AML-193 (cell line): ENCODE data around the gene NFILZ.
"Not testable (repeated sequence)": the region's sequence is repeated elsewhere in the genome, so short reads cannot be mapped to it uniquely, and the experiment has no call there.

ENCODE experiments used
- DNase-seq, 2 experiments: peaks; one replicate each; lab custom pipeline; 2025; lab: John Stamatoyannopoulos, UW

The NFILZ gene

DNA sequence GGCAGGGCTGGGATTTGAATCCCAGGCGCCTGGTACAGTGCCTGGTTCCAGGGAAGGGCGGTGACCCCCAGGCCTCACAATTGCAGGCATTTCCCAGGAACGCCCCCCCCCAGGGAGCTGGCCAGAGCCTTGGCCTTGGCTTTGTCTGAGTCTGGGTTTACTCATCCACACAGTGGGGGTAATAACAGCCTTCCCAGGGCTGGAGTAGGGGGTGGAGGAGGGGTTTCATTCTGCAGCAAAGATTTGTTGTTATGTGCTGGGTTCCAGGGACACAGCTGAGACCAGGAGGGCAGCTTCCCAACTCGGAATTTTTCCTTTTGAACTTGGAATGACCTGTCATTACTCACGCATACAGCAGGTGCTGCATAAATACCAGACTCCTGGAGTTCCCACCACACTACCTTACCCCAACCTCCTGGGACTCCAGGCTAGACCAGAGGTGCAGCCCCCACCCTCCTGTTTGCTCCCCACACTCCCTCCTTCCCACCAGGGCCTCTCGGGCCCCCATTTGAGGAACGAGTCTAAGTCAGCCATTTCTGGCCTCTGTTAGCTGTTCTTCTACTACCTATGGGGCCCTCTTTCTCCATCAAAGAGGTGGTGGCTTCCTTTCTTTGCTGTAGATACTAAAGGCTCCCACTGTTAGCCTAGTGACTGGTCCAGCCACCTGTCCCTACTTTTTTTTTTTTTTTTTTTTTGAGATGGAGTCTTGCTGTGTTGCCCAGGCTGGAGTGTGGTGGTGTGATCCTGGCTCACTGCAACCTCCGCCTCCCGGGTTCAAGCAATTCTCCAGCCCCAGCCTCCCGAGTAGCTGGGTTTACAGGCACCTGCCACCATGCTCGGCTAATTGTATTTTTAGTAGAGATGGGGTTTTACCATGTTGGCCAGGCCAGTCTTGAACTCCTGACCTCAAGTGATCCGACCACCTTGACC, 18.3 kb upstream of the NFILZ start:
- DNase-seq: no peak

DNA sequence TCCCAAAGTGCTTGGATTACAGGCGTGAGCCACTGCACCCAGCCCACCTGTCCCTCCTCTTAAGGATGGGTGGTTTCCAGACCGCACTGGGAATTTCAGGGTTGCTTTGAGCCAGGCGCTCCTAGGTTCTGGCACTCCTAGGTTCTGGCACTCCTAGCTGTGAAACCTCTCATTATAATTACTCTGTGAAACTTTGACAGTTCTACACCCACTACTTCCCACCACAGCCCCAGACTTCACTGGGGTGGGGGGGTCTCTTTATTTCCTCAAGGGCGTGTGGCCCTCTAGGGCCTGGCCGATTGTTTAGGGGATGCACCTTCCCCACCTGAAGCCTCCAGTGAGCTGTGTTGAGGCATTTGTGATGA, 17.6 kb upstream of the NFILZ start:
- no peak for DNase-seq

DNA sequence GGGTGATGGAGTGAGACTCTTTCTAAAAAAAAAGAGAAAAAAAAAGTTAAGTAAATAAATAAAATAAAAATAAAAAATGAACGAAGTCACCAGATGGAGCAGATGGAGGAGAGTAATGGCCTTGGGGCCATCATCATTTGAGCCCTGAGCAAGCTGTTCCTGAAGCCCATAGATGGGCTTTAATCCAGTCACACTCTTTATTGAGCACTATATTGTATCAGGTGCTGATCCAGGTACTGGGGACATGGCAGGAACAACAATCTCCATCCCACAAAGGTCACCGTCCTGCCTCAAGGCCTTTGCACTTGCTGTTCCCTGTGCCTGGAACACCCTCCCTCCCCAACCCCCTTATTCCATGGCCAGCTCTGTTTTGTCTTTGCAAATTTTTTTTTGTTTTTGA, 16.0 kb upstream of the NFILZ start:
- DNase-seq: no peak

DNA sequence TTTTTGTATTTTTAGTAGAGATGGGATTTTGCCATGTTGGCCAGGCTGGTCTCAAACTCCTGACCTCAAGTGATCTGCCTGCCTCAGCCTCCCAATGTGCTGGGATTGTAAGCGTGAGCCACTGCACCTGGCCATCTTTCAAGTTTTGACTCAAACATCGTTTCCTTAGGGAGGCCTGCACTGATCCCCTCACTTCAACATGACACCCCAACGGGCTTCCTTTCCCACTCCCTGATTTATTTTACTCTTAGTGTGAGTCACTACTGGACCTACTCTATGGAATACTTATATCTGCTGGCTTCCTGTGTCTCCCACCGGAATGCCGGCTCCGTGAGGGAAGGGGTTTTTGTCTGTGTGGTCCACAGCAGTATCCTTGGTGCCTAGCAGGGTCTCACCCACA, 15.4 kb upstream of the NFILZ start:
- no peak for DNase-seq

GRCh38 chr19:8615813-8616596, 14.4 kb upstream of the NFILZ start:
- DNase-seq: peak; percentile 63 to 79

DNA sequence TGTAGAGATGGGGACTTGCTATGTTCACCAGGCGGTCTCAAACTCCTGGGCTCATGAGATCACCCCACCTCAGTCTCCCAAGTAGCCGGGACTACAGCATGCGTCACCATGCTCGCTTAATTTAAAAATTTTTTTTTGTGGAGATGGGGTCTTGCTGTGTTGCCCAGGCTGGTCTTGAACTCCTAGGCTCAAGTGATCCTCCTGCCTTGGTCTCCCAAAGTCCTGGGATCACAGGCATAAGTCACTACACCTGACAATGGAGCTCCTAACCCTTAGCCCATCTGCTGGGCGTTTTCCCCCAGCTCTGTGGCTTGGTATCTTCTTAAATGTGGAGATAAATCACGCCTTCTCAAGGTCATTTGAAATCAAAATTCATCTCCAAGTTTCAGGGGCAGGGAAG, 13.6 kb upstream of the NFILZ start:
- DNase-seq: no peak

DNA sequence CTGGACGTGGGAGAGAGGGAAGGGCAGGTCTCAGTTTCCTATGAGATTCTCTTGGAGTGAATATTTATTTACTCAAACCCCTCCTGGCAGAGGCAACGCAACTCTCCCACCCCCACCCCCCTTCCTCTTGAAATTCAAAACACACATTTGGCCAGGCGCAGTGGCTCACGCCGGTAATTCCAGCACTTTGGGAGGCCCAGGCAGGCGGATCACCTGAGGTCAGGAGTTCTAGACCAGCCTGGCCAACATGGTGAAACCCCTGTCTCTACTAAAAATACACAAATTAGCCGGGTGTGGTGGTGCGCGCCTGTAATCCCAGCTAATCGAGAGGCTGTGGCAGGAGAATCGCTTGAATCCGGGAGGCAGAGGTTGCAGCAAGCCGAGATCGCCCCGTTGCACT, 13.1 kb upstream of the NFILZ start:
- not testable (repeated sequence) for DNase-seq

GRCh38 chr19:8617984-8618383, 12.4 kb upstream of the NFILZ start:
- DNase-seq: no peak

DNA sequence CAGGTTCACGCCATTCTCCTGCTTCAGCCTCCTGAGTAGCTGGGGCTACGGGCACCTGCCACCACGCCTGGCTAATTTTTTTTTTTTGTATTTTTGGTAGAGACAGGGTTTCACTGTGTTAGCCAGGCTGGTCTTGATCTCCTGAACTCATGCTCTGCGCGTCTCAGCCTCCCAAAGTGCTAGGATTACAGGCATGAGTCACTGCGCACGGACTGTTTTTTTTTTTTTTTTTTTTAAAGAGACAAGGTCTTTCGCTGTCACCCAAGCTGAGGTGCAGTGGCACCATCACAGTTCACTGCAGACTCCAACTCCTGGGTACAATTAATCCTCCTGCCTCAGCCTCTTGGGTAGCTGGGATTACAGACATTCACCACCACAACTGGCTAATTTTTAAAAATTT, 11.7 kb upstream of the NFILZ start:
- DNase-seq: no peak

DNA sequence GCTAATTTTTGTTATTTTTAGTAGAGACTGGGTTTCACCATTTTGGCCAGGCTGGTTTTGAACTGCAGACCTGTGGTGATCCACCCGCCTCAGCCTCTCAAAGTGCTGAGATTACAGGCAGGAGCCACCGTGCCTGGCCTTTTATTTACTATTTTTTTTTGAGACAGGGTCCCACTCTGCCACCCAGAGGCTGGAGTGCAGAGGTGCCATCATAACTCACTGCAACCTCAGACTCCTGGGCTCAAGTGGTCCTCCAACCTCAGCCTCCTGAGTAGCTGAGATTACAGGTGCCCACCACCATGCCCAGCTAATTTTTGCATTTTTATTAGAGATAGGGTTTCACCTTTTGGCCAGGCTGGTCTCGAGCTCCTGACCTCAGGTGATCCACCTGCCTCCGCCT, 7.5 kb upstream of the NFILZ start:
- not testable (repeated sequence) for DNase-seq

DNA sequence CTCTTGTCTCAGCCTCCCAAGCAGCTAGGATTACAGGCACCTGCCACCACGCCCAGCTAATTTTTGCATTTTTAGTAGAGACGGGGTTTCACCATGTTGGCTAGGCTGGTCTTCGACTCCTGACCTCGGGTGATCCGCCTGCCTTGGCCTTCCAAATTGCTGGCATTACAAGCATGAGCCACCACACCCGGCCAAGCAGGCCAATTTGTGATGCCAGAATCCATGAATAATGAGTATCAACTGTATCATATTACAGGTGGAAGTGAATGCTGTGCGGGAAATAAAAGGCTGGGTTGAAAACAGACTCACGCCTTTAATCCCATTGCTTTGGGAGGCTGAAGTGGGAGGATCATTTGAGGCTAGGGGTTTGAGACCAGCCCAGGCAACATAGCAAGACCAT, 3.6 kb upstream of the NFILZ start:
- no peak for DNase-seq

DNA sequence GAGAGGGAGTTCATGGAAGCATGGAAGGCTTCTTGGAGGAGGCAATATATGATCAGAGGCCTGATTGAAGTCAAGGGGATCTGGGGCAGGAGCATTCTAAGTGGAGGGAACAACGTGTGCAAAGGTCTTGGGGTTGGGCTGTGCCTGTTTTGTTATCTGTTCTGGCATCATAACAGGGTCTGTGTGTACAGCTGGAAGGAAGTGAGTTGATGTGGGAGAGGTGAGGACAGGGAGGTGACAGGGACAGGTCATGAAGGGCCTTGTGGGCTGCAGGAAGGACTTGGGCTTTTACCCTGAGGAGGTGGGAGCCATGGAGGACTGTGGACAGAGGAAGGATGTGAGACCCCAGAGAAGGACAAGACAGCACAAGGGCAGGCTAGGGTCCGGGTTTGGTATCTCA, 1.2 kb upstream of the NFILZ start:
- DNase-seq: no peak

- no peak for DNase-seq
These were observed 477 bp downstream of the NFILZ start for GRCh38 chr19:8630796-8631424.

GRCh38 chr19:8631425-8631819, 989 bp downstream of the NFILZ start:
- no peak for DNase-seq

DNA sequence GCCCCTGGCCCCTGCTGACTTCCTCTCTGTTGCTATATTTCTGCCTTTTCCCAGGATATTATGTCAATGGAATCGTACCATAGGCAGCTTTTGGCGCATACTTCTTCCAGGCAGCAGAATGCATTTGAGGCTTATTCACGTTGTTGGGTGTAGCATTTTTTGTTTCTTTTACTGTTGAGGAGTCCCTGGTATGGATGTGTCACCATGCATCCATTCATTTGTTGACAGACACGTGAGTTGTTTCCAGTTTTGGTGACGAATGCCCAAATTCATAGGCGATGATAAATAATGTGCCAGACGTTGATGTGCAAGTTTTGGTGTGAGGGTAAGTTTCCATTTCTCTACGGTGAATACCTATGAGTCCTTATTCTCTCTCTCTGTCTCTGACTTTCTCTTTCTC, 5.0 kb downstream of the NFILZ start:
- DNase-seq: no peak

GRCh38 chr19:8637070-8637469, 6.6 kb downstream of the NFILZ start:
- DNase-seq: not testable (repeated sequence)

DNA sequence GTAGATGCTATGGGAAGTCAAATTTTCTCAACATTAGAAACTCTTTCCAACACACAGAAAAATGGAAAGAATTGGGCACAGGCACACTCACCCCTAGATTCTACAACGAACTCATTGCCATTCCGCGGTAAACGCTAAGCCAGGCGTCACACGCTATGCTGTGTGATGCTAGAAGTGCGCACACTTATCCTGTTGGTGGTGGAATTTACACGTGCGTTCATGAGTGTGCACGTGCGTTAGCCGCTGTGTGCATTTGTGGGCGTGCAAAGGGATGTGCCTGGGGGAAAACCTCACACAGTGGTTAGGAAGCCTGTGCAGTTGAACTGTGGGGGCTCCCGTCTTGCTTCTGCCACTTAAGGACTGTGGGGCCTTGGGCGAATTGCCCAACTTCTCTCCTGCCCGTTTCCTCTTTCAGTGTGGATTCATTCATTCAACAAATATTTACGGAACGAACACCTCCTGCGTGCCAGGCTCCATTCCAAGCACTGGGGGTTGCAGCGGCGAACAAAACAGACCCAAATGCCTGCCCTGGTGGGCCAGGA, 7.7 kb downstream of the NFILZ start:
- DNase-seq: peak; percentile 74 to 80

DNA sequence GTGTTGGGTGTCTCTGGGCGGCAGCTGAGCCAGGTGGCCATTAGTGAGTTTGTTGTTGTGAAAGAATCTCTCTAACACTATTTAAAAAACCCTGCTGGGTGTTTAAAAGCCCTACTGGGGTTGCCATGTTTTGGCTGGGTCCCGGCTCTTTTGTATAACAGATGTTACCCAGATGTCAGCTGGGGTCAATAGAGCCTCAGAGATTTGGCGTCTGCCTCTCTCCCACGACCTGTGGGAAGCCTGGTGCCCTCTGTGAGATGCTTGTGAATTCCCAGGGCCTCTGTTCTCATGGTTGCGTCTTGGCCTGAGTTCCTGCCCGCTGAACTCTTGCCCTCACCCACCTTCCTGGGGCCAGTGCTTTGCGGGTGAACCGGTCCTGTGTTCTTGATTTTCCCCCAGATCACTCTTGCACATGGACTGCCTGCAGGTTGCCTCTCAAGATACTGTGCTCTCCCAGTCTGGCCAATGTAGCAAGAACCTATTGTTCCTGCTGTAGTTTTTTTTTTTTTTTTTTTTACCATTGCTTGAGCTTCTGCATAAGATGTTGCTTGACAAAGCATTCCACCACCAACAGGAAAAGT, 9.5 kb downstream of the NFILZ start:
- no peak for DNase-seq

- peak; percentile 91 to 96 for DNase-seq
These were observed 10.1 kb downstream of the NFILZ start for GRCh38 chr19:8640402-8641004.

GRCh38 chr19:8641221-8641907, 10.9 kb downstream of the NFILZ start:
- DNase-seq: no peak

- peak; percentile 74 to 78 for DNase-seq
These were observed 11.6 kb downstream of the NFILZ start for GRCh38 chr19:8641908-8642547.
